HG03457 (cell line): Measurements from ENCODE around the gene NHS.

Source experiments
- ATAC-seq: cut with Tn5 transposase; IDR thresholded peaks from one replicate; pipeline ENCODE4 v1.9.1; 2021; ENCODE audit warnings: moderate number of reproducible peaks; ENCODE audit not compliant: unreplicated experiment

NHS gene

GRCh38 chrX:17662391-17662790 lies 287.4 kb downstream of the NHS start:
- no peak for ATAC-seq

GRCh38 chrX:17668929-17669328 lies 293.9 kb downstream of the NHS start:
- no peak for ATAC-seq

- ATAC-seq: no peak
These were observed 294.5 kb downstream of the NHS start for GRCh38 chrX:17669458-17669857.

GRCh38 chrX:17669891-17670290 lies 294.9 kb downstream of the NHS start:
- no peak for ATAC-seq

- no peak for ATAC-seq
These were observed 295.9 kb downstream of the NHS start for GRCh38 chrX:17670874-17671273.

- no peak for ATAC-seq
These were observed 299.6 kb downstream of the NHS start for GRCh38 chrX:17674601-17675000.

GRCh38 chrX:17679261-17679660 lies 304.3 kb downstream of the NHS start:
- ATAC-seq: no peak

- ATAC-seq: no peak
These were observed 304.8 kb downstream of the NHS start for GRCh38 chrX:17679820-17680219.

GRCh38 chrX:17680732-17681413 lies 305.9 kb downstream of the NHS start:
- ATAC-seq: no peak

GRCh38 chrX:17682259-17682658 lies 307.3 kb downstream of the NHS start:
- ATAC-seq: no peak

GRCh38 chrX:17685026-17685425 lies 310.0 kb downstream of the NHS start:
- ATAC-seq: no peak

- ATAC-seq: no peak
These were observed 312.6 kb downstream of the NHS start for GRCh38 chrX:17687648-17688047.

- ATAC-seq: no peak
These were observed 315.0 kb downstream of the NHS start for GRCh38 chrX:17689971-17690409.

GRCh38 chrX:17692709-17693346 lies 317.8 kb downstream of the NHS start:
- no peak for ATAC-seq

GRCh38 chrX:17697191-17697590 lies 322.2 kb downstream of the NHS start:
- no peak for ATAC-seq

GRCh38 chrX:17700976-17701375 lies 326.0 kb downstream of the NHS start:
- ATAC-seq: no peak

GRCh38 chrX:17703201-17703600 lies 328.2 kb downstream of the NHS start:
- no peak for ATAC-seq

GRCh38 chrX:17705211-17705610 lies 330.2 kb downstream of the NHS start:
- no peak for ATAC-seq

- no peak for ATAC-seq
These were observed 331.7 kb downstream of the NHS start for GRCh38 chrX:17706676-17707075.

- no peak for ATAC-seq
These were observed 332.7 kb downstream of the NHS start for GRCh38 chrX:17707731-17708130.

GRCh38 chrX:17710871-17711301 lies 335.9 kb downstream of the NHS start:
- ATAC-seq: no peak

GRCh38 chrX:17713288-17713687 lies 338.3 kb downstream of the NHS start:
- no peak for ATAC-seq
